ENCODE measurements around the gene SFRP4.

Gene SFRP4

GRCh38 chr7:37918526-37918925 is 1.9 kb upstream of the SFRP4 start:
- Histone ChIP-seq H3K27ac (no peak overlapping the region), H3K4me3 (no peak overlapping the region)
- no peak for DNase-seq (ENCODE audit: low spot score)
- no peak for TF ChIP-seq CTCF (IDR thresholded peaks at IDR 0.05)

- TF ChIP-seq CTCF (IDR thresholded peaks at IDR 0.05), result no peak
- Histone ChIP-seq H3K4me3 (peak overlapping the region; percentile 76), H3K27ac (peak overlapping the region; percentile 84 to 89)
- DNase-seq (ENCODE audit: low spot score), result peak; percentile 79
Observed at GRCh38 chr7:37916017-37916672, 472 bp downstream of the SFRP4 start.

GRCh38 chr7:37915438-37915837 is 1.2 kb downstream of the SFRP4 start:
- peak overlapping the region; percentile 38 to 84 for H3K27ac ChIP-seq
- peak overlapping the region; percentile 76 for H3K4me3 ChIP-seq
- DNase-seq (ENCODE audit: low spot score), result no peak
- no peak for TF ChIP-seq CTCF (IDR thresholded peaks at IDR 0.05)

GRCh38 chr7:37912756-37913155 is 3.9 kb downstream of the SFRP4 start:
- Histone ChIP-seq H3K27ac (peak overlapping the region; percentile 23 to 58), H3K4me3 (no peak overlapping the region)
- no peak for DNase-seq (ENCODE audit: low spot score)
- TF ChIP-seq CTCF (IDR thresholded peaks at IDR 0.05), result no peak

- peak overlapping the region in 1 of 2 donors; percentile 35 for H3K27ac ChIP-seq
- H3K4me3 ChIP-seq, result no peak overlapping the region
- no peak for DNase-seq (ENCODE audit: low spot score)
- no peak for TF ChIP-seq CTCF (IDR thresholded peaks at IDR 0.05)
Observed at GRCh38 chr7:37908221-37908788, 8.3 kb downstream of the SFRP4 start.

- Histone ChIP-seq H3K4me3 (no peak overlapping the region), H3K27ac (no peak overlapping the region)
- no peak for TF ChIP-seq CTCF (IDR thresholded peaks at IDR 0.05)
- no peak for DNase-seq (ENCODE audit: low spot score)
Observed at GRCh38 chr7:37901890-37902524, 14.6 kb downstream of the SFRP4 start.
